HG03175 (cell line): ENCODE data around the gene PLXNB2.

Source experiments
- ATAC-seq: cut with Tn5 transposase; IDR thresholded peaks from one replicate; pipeline ENCODE4 v1.9.1; 2021; ENCODE audit warnings: mild to moderate bottlenecking, moderate library complexity; ENCODE audit not compliant: unreplicated experiment

The PLXNB2 gene

DNA sequence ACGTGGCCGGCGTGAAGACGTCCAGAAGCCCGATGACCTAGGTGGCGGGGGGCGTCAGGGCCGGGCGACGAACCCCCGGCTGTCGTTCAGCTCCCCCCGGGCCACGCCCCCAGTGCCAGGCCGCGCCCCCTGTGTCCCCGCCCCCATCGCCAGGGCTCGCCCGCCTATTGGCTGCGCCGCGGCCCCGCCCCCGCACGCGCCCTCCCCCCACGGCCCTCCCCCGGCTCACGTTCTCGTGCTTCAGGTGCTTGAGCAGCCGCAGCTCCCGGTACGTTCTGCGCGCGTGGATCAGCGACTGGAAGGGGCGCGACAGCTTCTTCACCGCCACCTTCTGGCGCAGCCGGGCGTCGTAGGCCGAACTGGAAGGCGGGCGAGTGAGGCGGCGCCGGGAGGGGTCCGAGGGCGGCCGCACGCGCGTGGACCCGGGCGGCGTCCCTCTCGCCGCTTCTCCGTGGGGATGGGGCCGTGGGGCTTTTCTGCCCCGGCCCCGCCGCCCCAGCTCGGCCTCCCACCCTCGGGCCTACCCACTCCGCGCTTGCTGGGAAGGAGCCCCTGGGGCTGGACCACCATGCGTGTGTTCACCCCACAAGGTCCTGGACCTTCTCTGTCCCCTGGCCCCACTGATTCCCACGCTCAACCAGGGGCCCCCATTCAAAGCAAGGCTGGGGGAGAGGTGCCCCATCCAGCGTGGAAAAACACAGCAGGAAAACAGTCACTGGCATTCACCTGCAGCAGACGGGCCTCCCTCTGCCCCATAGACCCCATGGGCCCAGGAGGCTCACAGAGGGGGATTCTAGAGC, 39.7 kb downstream of the PLXNB2 start:
- ATAC-seq: no peak

DNA sequence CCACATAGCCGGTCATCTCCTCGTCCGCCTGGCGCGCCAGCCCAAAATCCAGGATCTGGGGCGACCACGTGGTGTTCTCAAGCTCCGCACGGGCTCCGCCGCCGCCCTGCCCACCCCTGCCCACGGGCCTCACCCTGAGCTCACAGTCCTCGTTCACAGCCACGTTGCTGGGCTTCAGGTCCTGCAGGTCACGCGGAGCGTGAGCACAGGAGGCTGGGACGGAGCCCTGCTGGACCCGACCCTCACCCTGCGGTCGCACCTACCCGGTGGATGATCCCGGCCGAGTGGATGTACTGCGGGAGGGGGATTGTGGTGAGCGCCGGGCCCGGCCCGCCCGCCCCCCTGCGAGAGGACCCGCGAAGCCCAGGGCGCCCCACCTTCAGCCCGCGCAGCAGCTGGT, 40.5 kb downstream of the PLXNB2 start:
- ATAC-seq: no peak

DNA sequence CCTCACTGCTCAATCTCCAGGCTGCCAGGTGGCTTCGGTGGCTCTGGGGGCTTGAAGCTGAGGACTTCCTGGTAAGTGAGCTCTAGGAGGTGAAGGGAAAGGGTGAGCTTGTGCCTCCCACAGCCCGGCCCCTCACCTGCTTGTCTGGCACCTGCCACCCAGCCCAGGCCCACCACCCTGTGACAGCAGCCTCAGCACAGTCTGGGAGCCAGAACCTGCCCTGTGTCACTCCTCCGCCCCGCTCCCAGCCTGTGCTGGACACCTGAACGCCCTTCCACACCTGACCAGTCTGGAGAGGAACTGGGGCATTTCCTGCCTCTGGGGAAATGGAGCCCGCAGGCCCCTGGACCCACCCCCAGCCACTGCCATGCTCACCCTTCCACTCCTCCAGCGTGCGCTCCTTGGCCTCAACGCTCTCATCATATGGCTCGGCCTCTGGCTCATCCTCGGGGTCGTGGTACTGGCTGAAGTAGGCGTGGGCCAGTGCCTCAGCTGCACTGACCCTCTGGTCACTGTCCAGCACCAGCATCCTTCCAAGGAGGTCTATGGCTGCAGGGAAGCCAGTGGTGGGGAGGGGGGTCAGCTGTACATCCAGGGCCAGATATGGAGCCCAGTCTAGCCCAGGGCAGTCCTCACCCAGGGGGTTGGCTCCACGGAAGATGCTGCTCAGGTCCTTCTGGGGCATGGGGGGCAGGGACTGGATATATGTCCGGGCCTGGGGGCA, 42.3 kb downstream of the PLXNB2 start:
- no peak for ATAC-seq

DNA sequence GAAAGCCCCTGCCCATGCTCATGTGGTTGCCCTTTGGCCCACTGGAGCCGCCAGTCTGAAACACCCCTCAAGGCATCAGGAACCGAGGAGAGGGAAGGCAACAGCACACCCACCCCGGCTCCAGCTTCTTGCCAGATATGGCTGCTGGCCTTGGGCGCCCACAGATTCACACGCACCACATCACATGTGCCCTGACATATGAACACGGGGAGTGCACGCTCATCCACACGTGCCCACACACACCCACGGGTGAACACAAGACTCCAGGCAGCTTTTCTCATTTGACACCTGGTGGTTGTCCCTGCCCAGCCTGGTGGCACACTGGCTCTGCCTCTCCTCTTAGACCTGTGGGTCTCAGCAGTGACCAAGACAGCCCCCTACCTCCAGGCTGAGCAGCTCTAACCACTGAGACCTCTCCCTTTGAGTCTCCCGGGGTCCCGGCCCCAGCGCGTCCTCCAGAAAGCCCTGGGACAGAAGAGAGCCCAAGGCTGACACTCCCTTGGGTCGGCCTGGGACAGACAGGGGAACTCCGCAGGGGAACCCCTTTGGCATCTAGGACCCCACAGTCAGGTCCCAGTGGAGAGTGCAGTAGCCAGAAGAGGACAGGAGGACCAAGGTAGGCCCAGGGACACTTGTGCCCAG, 43.2 kb downstream of the PLXNB2 start:
- ATAC-seq: no peak

DNA sequence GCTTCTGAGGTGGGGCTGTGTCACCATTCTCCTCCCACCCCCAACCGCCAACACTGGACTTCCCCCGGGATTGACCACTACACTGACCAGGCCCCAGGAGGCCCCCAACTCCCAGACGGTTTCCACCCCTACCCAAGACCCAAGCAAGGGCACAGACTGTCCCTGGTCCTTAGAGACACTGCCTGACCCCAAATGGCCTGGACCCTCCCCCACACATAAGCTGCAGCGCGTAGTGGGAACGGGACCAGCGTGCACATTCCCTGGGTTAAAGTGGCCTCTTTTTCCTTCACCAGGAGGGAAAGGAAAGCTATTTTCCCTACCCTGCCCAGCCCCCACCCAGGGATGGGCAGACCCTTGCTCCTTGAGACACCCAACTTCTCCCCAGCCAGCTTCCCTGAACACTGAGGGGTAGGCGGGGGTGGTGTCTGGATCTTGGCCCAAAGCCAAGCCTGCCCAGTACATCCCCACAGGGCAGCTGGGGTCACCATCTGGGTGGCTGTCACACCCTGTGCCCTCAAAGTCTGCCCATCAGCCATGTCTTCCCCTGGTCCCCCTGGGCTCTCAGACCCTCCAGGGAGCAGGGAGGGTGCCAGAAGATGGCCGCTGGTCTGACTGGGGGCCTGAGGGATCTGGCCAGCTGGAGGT, 44.4 kb downstream of the PLXNB2 start:
- no peak for ATAC-seq

DNA sequence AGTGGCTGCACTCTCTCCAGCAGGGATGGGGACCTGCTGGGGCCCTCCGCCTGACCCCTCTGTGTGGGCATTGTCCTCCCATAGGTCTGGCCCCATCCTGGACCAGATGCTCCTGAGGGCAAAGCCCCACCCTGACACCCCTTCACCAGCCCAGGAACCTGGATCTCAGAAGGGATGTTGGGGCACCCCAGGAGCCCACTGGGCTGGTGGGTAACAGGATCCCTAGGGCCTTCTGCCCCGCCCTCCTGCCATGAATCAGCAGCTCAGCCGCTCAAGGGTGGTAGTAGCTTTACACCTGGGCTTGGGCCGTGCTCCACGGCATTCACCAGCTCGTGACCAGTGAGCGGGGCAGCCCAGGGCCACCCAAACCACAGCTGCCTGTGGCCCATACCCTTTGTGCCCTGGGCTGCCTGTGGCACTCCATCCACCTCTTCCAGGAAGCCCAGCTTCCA, 45.0 kb downstream of the PLXNB2 start:
- no peak for ATAC-seq

DNA sequence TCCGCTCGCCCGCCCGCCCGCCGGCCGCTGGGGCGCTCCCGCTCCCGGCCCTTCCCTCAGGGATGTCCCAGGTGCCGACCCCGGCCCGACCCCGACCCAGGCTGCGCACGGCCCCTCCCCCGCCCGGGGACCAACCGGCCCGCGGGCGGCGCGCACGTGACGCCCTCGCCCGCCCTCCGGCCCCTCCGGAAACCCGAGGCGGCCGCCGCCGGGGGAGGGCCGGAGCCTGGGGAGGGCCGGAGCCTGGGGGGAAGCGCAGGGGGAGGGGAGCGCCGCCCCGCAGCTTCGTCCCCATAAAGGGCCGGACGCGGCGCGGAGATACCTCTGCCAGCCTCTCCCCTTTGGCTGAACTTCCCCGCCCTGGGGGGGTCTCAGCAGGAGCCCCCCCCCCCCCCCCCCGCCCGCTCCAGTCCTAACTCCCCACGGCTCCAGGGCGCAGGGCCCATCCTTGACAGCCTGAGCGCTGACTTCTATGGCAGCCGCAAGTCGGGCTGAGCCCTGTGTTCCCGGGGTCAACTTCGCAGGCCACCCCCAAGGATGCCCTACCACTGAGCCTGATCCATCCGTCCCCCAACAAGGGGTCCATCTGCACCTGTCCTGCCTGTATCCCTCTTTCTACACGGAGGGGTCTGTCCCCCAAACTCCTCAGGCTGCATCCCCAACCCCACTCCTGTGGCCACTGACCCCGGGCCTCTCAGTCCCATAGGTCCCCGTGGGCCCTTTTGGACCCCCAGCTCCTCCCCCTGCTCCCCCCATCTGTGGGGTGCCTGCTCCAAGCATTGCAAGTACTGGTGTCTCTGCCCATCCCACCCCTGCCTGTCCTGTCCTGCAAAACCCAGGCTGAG, 45.6 kb downstream of the PLXNB2 start, which contains the start of gene MAPK12:
Gene MAPK12, minus strand, starts transcription at position 69 of the 845 bp plus-strand sequence. CDS start 174 bp downstream, outside the sequence.
- no peak for ATAC-seq

DNA sequence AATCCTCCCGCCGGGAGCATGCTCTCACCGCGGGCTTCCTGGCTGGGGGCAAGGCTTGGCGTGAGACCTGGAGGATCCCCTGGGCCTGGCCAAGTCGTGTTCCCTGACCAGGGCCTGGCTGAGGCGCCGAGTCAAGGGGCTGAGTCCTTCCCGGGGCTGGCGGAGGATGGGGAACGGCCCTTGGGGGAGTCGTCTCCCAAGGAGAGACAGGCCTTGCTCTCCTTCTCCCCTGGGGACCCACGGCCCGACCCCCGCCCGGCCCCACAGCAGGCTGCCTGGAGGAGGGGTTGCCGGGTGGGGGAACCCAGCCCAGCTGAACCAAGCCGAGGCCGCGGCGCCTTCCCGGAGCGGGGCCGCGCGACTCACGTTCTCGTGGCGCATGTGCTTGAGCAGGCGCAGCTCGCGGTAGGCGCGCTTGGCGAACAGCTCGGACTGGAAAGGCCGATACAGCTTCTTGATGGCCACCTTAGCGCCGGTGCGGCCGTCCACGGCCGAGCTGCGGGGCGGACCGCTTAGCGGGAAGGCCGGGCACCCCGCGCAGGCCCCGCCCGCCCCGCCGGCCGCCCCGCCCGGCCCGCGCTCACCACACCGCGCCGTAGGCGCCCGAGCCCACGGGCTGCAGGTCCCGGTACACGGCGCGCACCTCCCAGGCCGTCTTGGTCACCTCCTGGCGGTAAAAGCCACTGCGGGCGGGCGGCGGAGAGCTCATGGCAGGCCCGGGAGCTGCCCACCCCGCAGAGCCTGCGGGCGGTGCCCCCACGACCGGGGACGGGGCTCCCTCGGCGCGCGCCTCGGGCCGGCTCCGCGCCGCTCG, 46.4 kb downstream of the PLXNB2 start:
- no peak for ATAC-seq

DNA sequence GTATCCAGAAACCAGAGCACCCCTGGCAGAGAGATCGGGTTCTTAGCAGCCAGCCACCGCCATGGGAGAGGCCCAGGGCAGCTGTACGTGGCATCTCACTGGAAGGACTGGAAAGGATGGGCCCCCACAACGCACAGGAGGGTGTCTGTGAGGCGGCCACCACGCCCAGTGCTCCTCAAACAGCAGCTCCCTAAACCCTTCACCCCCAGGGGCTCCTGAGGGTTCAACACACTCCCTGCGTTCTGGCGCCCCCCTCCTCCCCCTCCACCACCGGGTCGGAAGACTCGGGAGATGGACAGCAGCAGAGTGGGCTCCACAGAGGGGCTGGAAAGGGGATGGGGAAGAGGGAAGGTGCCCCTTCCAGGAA, 47.0 kb downstream of the PLXNB2 start:
- ATAC-seq: no peak

DNA sequence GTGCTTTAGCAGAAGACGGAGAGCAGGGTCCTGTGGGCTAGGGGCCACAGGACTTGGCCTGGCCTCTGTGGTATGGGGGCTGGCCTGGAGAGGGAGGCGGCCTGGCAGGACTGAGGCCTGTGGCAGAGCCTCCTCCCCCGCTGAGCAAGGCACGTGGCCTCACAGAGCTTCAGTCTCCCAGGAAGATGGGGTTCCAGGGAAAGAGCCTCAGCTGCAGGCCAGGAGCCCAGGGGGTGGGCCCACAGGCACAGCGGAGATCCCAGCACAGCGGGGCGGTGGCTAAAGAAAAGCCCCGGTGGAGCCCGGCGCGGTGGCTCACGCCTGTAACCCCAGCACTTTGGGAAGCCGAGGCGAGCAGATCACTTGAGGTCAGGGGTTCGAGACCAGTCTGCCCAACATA, 48.1 kb downstream of the PLXNB2 start:
- no peak for ATAC-seq

DNA sequence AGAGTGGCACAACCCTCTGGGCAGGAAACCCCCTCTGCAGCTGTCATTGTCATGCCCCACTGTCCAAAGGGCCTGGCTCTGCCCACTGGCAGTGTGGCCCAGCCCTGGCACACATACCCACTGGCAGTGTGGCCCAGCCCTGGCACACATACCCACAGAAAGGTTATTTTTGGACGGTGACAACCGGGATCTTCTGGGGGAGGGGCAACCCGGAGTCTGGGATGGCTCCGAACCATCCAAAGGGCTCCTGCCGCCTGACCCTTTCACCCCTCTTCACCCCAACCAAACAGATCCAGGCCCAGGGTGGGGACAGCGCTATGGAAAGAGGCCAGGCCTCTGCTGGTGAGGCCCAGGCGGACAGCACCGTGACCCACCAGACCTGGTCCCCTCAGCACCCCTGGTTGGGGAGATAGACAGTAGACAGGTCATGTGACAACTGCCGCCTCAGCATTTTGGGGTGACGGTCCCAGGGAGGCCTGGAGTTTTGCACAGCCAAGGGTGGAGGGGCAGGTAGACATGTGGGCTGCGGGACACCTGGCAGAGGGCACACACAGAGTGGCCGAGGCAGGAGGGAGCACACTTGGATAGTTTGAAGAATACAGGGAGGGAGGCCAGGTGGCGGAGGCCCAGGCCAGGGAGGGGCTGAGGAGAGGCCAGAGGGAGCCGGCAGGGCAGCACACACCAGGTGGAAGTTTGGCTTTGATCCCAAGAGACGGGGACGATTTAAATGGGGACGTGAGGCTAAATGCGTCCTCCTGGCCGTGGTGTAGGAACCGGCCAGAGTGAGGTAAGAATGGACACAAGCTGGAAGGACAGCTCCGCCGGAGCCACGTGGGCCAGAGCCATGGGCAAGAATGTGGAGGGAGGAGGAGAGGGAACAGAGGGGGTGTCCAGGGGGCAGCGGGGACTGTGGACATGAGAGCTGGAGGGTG, 48.8 kb downstream of the PLXNB2 start:
- ATAC-seq: no peak

DNA sequence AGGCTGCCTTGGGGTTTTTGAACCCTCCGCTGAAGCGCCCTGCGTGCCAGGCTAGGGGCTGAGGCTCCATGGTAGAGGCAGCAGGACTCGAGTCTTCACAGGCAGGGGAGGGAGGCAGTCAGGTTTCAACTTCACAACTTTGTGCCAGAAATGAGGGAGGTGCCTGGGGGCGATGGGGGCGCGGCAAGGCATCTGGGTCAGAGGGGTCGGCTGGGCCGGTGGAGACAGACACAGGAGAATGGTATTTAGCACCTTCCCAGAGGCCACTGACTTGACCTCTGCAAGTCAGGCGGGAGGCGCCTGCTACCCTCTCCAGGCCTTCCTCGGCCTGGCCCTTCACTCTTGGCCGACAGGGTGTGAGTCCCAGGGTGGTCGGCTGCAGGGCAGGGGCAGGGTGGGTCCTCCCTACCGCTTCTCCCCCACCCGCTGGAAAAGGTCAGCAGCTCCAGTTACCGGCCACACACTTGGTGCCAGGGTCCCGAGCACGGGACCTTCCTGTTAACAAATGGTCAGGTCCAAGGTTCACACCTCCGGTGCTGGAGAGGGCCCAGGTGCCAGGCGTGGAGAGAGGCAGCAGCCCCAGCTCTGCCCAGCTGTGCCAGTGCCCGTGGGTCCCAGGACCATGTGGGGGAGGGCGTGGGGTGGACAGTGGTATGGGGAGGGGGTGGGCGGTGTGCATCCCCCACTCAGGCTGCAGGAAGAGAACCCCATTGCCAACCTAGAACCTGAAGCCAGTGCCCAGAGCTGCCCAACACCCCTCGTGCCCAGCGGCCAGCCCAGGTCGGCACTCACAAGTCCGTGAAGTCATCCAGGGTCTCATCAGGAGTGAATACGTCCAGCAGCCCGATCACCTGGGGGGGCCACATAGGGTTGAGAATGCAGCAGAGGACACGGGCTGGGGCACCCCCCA, 49.7 kb downstream of the PLXNB2 start:
- no peak for ATAC-seq

DNA sequence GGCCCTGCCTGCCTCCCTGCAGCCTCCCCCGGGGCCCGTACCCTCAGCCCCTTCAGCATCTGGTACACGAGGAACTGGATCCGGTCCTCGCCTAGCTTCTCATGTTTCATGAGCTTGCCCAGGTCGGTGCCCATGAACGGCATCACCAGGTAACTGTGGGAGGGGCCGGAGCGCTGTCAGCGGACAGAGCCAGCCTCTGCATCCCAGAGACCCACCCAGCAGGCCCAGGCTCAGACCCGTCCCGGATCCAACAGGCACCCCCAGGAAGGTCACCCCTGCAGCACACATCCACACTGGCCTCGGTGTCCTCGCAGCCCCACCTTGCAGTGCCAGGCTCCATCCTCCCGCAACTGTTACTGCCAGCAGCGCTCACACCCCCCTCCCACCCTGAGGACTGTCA, 50.4 kb downstream of the PLXNB2 start:
- no peak for ATAC-seq

DNA sequence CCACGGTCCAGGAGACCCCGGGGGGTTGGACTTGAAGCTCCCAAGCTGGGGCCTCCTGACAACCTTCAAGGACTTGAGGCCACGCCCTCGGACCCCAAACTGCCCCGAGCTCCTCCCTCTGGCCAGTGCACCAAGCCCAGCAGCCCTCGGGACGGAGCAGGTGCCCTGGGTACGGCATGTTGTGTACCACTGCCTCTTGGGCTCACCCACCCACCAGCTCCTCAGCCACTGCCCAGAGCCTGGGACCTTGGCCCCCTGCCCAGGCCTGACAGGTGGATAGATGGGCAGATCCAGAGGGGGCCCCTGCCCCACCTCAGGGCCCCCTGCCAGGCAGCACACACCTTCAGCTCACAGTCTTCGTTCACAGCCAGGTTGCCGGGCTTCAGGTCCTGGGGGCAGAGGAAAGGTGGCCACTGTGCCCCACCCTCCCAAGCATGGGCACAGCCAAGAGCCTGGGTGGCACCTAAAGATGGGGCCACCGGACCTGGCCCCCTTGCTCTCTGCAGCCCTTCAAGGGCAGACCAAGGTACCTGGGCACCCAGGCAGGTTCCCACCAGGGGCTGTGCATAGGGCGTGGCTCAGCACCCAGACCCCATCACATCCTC, 51.1 kb downstream of the PLXNB2 start:
- no peak for ATAC-seq

DNA sequence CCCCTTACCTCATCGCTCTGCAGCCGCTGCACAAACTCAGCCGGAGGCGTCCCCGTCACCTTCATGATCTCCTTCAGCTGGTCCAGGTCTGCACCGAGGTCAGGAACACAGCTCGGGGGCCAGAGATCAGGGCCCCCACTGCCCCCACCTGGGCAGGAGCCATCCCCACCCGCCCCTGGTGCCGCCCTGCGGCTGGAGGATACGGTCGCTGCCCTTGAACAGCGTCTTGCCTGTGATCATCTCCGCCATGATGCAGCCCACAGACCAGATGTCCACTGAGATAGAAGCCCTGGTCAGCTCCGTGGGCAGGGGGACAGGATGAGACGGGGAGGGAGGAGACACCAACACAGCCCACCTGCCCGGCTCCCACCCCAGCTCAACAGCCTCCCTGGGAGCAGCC, 51.8 kb downstream of the PLXNB2 start:
- no peak for ATAC-seq

DNA sequence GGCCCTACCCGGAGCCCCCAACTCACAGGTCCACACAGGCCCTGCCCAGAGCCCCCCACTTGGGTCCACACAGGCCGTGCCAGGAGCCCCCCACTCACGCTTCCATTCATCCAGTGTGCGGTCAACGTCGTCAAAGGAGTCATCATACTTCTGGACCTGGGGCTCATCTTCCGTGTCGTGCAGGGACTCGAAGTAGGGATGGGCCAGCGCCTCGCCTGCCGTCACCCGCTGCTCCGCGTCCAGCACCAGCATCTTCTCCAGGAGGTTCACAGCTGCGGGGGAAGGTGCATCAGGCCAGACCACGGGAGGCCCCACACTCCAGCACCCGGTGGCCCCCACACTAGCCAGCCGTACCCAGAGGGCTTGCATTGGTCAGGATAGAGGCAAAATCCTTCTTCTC, 52.3 kb downstream of the PLXNB2 start:
- ATAC-seq: no peak

DNA sequence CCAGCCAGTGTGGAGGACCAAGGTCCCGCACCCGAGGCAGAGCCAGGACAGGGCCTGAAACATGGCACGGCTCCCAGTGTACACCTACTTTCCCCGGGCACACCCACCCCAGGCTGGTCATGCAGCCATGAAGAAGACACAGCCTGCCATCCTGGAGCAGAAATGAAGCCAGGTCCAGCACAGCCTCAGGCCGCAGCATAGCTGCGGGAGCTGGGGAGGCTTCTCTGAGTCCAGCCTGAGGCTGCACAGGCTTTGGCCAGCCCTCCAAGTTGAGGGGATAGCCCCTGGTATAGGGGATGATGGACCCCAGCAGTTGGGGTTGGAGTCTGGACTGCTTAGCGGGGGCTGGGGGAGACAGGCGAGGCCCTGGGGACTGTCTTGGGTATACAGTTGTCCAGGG, 53.5 kb downstream of the PLXNB2 start:
- no peak for ATAC-seq
